Vagina (tissue), 2 donors: ENCODE measurements around the gene PNPT1. TPM values are rescaled to one million over a fixed set of nuclear protein-coding genes. Genes with fewer than 3 reads are reported as not detected.
A peak's percentile ranks its signal among the peaks of the same experiment; 100 is the strongest.
"Not testable (repeated sequence)": the region's sequence is repeated elsewhere in the genome, so short reads cannot be mapped to it uniquely, and the experiment has no call there.

ENCODE experiments used
- DNase-seq, 2 donors: peaks; one replicate each; pipeline ENCODE4 v3.0.0-alpha.2; 2017; ENCODE audit errors: extremely low spot score in 2 of 2
- H3K27ac ChIP-seq: fragments of 200-600 bp; sonication (generic); one replicate; pipeline ENCODE4 v1.5.1; 2019
- H3K27me3 ChIP-seq: fragments of 200-600 bp; sonication (generic); one replicate; pipeline ENCODE4 v1.5.1; 2019
- H3K36me3 ChIP-seq, 2 donors: fragments of 200-600 bp; sonication (generic); one replicate each; pipeline ENCODE4 v1.5.1; 2017 to 2019
- H3K4me1 ChIP-seq: fragments of 200-600 bp; sonication (generic); one replicate; pipeline ENCODE4 v1.5.1; 2019
- H3K4me3 ChIP-seq, 2 donors: fragments of 200-600 bp; sonication (generic); 1 replicate in 1 of 2; 2 replicates in 1 of 2; pipeline ENCODE4 v1.5.1; 2016 to 2019
- H3K9me3 ChIP-seq: fragments of 200-600 bp; sonication (generic); one replicate; pipeline ENCODE4 v1.5.1; 2019
- CTCF ChIP-seq, 3 experiments: fragments of 450-650 bp in 2 of 3; fragments of 200-600 bp in 1 of 3; sonication (generic) in 1 of 3; IDR thresholded peaks; one replicate each; pipeline ENCODE4 v1.5.1; 2017 to 2019; ENCODE audit warnings: antibody characterized with exemption in 3 of 3, mild to moderate bottlenecking in 2 of 3, moderate library complexity in 2 of 3
- POLR2A ChIP-seq, 2 donors: fragments of 450-650 bp; IDR thresholded peaks; one replicate each; pipeline ENCODE4 v1.6.1; 2017; ENCODE audit warnings: antibody characterized with exemption in 2 of 2, mild to moderate bottlenecking in 2 of 2, moderate library complexity in 2 of 2
- POLR2AphosphoS5 ChIP-seq, 2 donors: sonication (generic); formaldehyde crosslinking; IDR thresholded peaks; one replicate each; pipeline ENCODE4 v1.9.0; 2017; ENCODE audit warnings: antibody characterized with exemption in 2 of 2, mild to moderate bottlenecking in 2 of 2, low read depth in 1 of 2; ENCODE audit not compliant: insufficient read depth in 1 of 2
- intact Hi-C: fragments of 100-400 bp; cut with DNase I; formaldehyde crosslinking; loops from one replicate; pipeline ENCODE4 v1.15.1; 2023
- total RNA-seq: library from RNA; depleted of rRNA; stranded (reverse); fragments of >200 nt; gene quantifications from one replicate; pipeline ENCODE4 v1.2.3, GENCODE V29; 2016

The PNPT1 gene
- total RNA-seq, 1 donor from 2014 or later = 40.5 TPM

GRCh38 chr2:55718165-55719008 is 24.7 kb upstream of the PNPT1 start:
- no peak for DNase-seq
- intact Hi-C loops = loop anchor here (5.0 to 10.0 kb wide), 2 partner anchors 286 to 414 kb away; no protein-coding TSS in a partner anchor
- H3K4me1 ChIP-seq = no peaks in the 10 kb centered on the region

GRCh38 chr2:55715626-55716025 is 22.0 kb upstream of the PNPT1 start:
- intact Hi-C loops = loop anchor here (5.0 to 10.0 kb wide), 2 partner anchors 289 to 417 kb away; no protein-coding TSS in a partner anchor
- Histone ChIP-seq H3K4me1 (no peaks in the 10 kb centered on the region), H3K9me3 (no peaks in the 10 kb centered on the region), H3K27me3 (no peaks in the 10 kb centered on the region), H3K4me3 (no peak overlapping the region), H3K27ac (no peak overlapping the region), H3K36me3 (no peaks in the 10 kb centered on the region)
- TF ChIP-seq CTCF (IDR thresholded peaks at IDR 0.05) = no peak
- no peak for TF ChIP-seq POLR2A (IDR thresholded peaks at IDR 0.05)
- no peak for TF ChIP-seq POLR2AphosphoS5 (IDR thresholded peaks at IDR 0.05; ENCODE audit: insufficient read depth in 1 of 2, low read depth in 1 of 2)
- no peak for DNase-seq

More at GRCh38 chr2:55718165-55719008, 24.7 kb upstream of the PNPT1 start:
- TF ChIP-seq POLR2A (IDR thresholded peaks at IDR 0.05) (no peak), CTCF (IDR thresholded peaks at IDR 0.05) (peak; percentile 37 to 77 (median 67)), POLR2AphosphoS5 (IDR thresholded peaks at IDR 0.05; ENCODE audit: insufficient read depth in 1 of 2, low read depth in 1 of 2) (no peak)
- H3K27ac ChIP-seq = no peak overlapping the region
- no peaks in the 10 kb centered on the region for H3K9me3 ChIP-seq
- H3K4me3 ChIP-seq = no peak overlapping the region
- no peaks in the 10 kb centered on the region for H3K27me3 ChIP-seq
- H3K36me3 ChIP-seq = no peaks in the 10 kb centered on the region

GRCh38 chr2:55715178-55715577 is 21.5 kb upstream of the PNPT1 start:
- not testable (repeated sequence) for H3K4me3 ChIP-seq, H3K36me3 ChIP-seq, H3K9me3 ChIP-seq, H3K27ac ChIP-seq, H3K27me3 ChIP-seq, DNase-seq, H3K4me1 ChIP-seq
- intact Hi-C loops = loop anchor here (5.0 to 10.0 kb wide), 2 partner anchors 290 to 417 kb away; no protein-coding TSS in a partner anchor

GRCh38 chr2:55712477-55713060 is 18.9 kb upstream of the PNPT1 start:
- intact Hi-C loops = loop anchor here (10.0 kb wide), 1 partner anchor 292 kb away; no protein-coding TSS in a partner anchor
- no peaks in the 10 kb centered on the region for H3K36me3 ChIP-seq

GRCh38 chr2:55710025-55710424 is 16.4 kb upstream of the PNPT1 start:
- Histone ChIP-seq H3K9me3 (no peaks in the 10 kb centered on the region), H3K36me3 (no peaks in the 10 kb centered on the region), H3K27me3 (no peaks in the 10 kb centered on the region), H3K4me1 (no peaks in the 10 kb centered on the region), H3K27ac (no peak overlapping the region), H3K4me3 (no peak overlapping the region)
- TF ChIP-seq POLR2AphosphoS5 (IDR thresholded peaks at IDR 0.05; ENCODE audit: insufficient read depth in 1 of 2, low read depth in 1 of 2) (no peak), CTCF (IDR thresholded peaks at IDR 0.05) (no peak), POLR2A (IDR thresholded peaks at IDR 0.05) (no peak)
- no peak for DNase-seq
- intact Hi-C loops = loop anchor here (10.0 kb wide), 1 partner anchor 295 kb away; no protein-coding TSS in a partner anchor

More at GRCh38 chr2:55712477-55713060, 18.9 kb upstream of the PNPT1 start:
- Histone ChIP-seq H3K4me1 (no peaks in the 10 kb centered on the region), H3K9me3 (no peaks in the 10 kb centered on the region), H3K27me3 (no peaks in the 10 kb centered on the region), H3K27ac (no peak overlapping the region), H3K4me3 (no peak overlapping the region)
- no peak for TF ChIP-seq POLR2AphosphoS5 (IDR thresholded peaks at IDR 0.05; ENCODE audit: insufficient read depth in 1 of 2, low read depth in 1 of 2)
- no peak for DNase-seq
